A673 (cell line): ENCODE results near the gene KCNIP3.

Experiments used
- CTCF ChIP-seq: fragments of 300-800, 200-600 bp; sonication (generic); conservative IDR thresholded peaks from 2 replicates; pipeline ENCODE4 v1.5.1; 2017; ENCODE audit warnings: low read depth, mild to moderate bottlenecking, antibody characterized with exemption, low read length, moderate library complexity, mixed read lengths
- EZH2 ChIP-seq: fragments of 200-600 bp; sonication (generic); IDR thresholded peaks from 2 replicates; pipeline ENCODE4 v1.6.1; 2017; ENCODE audit warnings: borderline replicate concordance, low read depth, mild to moderate bottlenecking, mixed read lengths, antibody characterized with exemption, low read length; ENCODE audit not compliant: poor library complexity, severe bottlenecking

GRCh38 chr2:95393901-95394300, 96.8 kb downstream of the KCNIP3 start:
- TF ChIP-seq CTCF, result no peak
- no peak for TF ChIP-seq EZH2
